Right atrium auricular region (tissue), 2 donors: ENCODE measurements around the gene TTC23. TPM values are rescaled to one million over a fixed set of nuclear protein-coding genes. Genes with fewer than 3 reads are reported as not detected.

Experiments used
- DNase-seq: peaks from one replicate; pipeline ENCODE4 v3.0.0-alpha.2; 2019; ENCODE audit warnings: low spot score
- H3K27ac ChIP-seq, 2 donors: fragments of 200-600 bp; sonication (generic); 1 replicate in 1 of 2; 2 replicates in 1 of 2; pipeline ENCODE4 v1.5.1; 2016 to 2019
- H3K27me3 ChIP-seq, 2 donors: fragments of 200-600 bp; sonication (generic); one replicate each; pipeline versions ENCODE4 v1.5.1 to v1.6.0; 2017 to 2019
- H3K36me3 ChIP-seq: fragments of 200-600 bp; sonication (generic); one replicate; pipeline ENCODE4 v1.5.1; 2016
- H3K4me1 ChIP-seq, 2 donors: fragments of 200-600 bp; sonication (generic); one replicate each; pipeline versions ENCODE4 v1.5.1 to v1.6.0; 2017 to 2019
- H3K4me3 ChIP-seq, 2 donors: fragments of 200-600 bp; sonication (generic); 1 replicate in 1 of 2; 2 replicates in 1 of 2; pipeline ENCODE4 v1.5.1; 2017 to 2019; ENCODE audit warnings: mild to moderate bottlenecking in 1 of 2, moderate library complexity in 1 of 2
- H3K9me3 ChIP-seq, 2 donors: fragments of 200-600 bp; sonication (generic); one replicate each; pipeline ENCODE4 v1.5.1; 2019
- total RNA-seq, 2 donors: library from RNA; depleted of rRNA; stranded (reverse); fragments of >200 nt; gene quantifications; one replicate each; pipeline ENCODE4 v1.1.0, GENCODE V29; 2016
- TF ChIP-seq, protein P1 (sequence below), 2 donors: fragments of 200-600 bp; sonication (generic); IDR thresholded peaks; one replicate each; pipeline ENCODE4 v1.5.1; 2019; ENCODE audit warnings: antibody characterized with exemption in 2 of 2

The TTC23 gene
- total RNA-seq, 2 donors from 2014 or later: 13.6 to 14.6 TPM

DNA sequence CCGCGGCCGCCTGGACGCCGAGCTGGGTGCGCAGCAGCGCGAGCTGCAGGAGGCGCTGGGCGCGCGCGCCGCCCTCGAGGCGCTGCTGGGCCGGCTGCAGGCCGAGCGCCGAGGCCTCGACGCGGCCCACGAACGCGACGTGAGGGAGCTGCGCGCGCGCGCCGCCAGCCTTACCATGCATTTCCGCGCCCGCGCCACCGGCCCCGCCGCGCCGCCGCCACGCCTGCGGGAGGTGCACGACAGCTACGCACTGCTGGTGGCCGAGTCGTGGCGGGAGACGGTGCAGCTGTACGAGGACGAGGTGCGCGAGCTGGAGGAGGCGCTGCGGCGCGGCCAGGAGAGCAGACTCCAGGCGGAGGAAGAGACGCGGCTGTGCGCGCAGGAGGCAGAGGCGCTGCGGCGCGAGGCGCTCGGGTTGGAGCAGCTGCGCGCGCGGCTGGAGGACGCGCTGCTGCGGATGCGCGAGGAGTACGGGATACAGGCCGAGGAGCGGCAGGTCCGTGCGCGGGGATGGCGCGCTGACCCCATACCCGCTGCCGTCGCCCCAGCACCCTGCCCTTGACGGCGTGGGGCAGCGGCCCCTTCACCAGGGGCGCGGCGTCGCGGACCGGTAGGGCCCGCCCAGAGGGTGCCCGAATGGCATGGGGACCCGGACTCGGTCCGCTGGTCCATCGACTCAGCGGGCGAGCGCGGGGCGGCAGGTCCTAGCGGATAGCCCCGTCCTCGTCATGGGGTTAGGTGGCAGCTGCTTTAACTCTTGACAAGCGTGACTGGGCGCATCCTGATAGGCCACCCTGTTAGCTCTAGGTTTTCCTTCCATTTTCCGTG, 143.7 kb downstream of the TTC23 start:
- no peaks in the 10 kb centered on the region for H3K27me3 ChIP-seq
- DNase-seq: peak; percentile 58
- TF ChIP-seq, protein P1, sequence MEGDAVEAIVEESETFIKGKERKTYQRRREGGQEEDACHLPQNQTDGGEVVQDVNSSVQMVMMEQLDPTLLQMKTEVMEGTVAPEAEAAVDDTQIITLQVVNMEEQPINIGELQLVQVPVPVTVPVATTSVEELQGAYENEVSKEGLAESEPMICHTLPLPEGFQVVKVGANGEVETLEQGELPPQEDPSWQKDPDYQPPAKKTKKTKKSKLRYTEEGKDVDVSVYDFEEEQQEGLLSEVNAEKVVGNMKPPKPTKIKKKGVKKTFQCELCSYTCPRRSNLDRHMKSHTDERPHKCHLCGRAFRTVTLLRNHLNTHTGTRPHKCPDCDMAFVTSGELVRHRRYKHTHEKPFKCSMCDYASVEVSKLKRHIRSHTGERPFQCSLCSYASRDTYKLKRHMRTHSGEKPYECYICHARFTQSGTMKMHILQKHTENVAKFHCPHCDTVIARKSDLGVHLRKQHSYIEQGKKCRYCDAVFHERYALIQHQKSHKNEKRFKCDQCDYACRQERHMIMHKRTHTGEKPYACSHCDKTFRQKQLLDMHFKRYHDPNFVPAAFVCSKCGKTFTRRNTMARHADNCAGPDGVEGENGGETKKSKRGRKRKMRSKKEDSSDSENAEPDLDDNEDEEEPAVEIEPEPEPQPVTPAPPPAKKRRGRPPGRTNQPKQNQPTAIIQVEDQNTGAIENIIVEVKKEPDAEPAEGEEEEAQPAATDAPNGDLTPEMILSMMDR (IDR thresholded peaks at IDR 0.05): no peak
- peak overlapping the region; percentile 71 to 85 for H3K4me3 ChIP-seq
- H3K27ac ChIP-seq: peak overlapping the region; percentile 92
- peaks cover 17% of the 10 kb centered on the region for H3K36me3 ChIP-seq
- peaks cover 0 to 45% of the 10 kb centered on the region in 2 donors for H3K4me1 ChIP-seq
- H3K9me3 ChIP-seq: no peaks in the 10 kb centered on the region

DNA sequence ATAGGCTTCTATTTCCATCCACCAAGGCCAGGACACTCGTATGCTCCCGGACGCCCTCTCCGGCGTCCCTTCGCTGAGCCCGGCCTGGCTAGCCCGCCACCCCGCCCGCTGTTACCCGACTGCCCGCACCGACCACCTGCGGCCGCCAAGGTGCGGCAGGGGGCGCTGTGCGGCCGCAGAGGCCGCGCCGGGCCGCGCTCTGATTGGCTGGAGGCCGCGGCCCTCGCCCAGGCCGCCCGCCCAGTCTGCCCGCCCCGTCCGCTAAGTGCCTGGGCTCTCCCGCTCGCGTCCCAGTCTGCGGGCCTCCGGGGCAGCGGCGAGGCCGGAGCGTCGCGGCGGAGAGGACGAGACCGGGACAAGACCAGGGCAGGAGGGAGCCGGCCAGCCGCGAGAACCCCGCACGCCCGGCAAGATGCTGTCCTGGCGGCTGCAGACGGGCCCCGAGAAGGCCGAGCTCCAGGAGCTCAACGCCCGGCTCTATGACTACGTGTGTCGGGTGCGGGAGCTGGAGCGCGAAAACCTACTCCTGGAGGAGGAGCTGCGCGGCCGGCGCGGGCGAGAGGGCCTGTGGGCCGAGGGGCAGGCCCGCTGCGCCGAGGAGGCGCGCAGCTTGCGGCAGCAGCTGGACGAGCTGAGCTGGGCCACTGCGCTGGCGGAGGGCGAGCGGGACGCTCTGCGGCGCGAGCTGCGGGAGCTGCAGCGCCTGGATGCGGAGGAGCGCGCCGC, 144.4 kb downstream of the TTC23 start, which contains the start of gene SYNM:
TSS of gene SYNM (plus strand) at position 293 of the 726 bp plus-strand sequence. CDS start at position 413, 120 bp downstream.
- H3K36me3 ChIP-seq: peaks cover 17% of the 10 kb centered on the region
- H3K27me3 ChIP-seq: no peaks in the 10 kb centered on the region
- peak; percentile 77 for DNase-seq
- H3K4me1 ChIP-seq: peaks cover 0 to 44% of the 10 kb centered on the region in 2 donors
- peak within 1 kb of the TSS; percentile 92 for H3K27ac ChIP-seq
- H3K4me3 ChIP-seq: peak within 1 kb of the TSS; percentile 71 to 85
- H3K9me3 ChIP-seq: no peaks in the 10 kb centered on the region
- TF ChIP-seq, protein P1 (IDR thresholded peaks at IDR 0.05): peak; percentile 92 to 94

DNA sequence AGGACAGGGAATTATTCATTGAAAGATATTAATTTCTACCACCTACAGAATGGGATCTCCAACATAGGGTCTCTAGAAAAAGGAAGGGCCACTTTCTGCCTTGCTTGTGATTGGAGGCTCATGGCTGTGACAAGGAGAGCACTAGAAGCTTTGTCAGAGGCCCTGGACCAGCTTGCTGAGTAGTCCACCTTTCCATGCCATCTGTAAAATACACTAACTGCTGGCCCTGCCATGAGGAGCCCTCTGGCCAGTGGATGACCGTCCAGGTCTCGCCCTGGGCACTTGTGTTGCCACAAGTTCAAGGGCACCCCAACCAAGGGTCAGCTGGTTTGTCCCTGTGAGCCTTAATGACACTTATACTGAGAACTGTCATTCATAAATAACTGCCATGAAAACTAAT, 146.1 kb downstream of the TTC23 start:
- H3K9me3 ChIP-seq: no peaks in the 10 kb centered on the region
- H3K4me1 ChIP-seq: peaks cover 0 to 27% of the 10 kb centered on the region in 2 donors
- H3K27ac ChIP-seq: no peak overlapping the region
- DNase-seq: peak; percentile 54
- H3K36me3 ChIP-seq: peaks cover 3% of the 10 kb centered on the region
- TF ChIP-seq, protein P1 (IDR thresholded peaks at IDR 0.05): no peak
- H3K27me3 ChIP-seq: no peaks in the 10 kb centered on the region
- no peak overlapping the region for H3K4me3 ChIP-seq

DNA sequence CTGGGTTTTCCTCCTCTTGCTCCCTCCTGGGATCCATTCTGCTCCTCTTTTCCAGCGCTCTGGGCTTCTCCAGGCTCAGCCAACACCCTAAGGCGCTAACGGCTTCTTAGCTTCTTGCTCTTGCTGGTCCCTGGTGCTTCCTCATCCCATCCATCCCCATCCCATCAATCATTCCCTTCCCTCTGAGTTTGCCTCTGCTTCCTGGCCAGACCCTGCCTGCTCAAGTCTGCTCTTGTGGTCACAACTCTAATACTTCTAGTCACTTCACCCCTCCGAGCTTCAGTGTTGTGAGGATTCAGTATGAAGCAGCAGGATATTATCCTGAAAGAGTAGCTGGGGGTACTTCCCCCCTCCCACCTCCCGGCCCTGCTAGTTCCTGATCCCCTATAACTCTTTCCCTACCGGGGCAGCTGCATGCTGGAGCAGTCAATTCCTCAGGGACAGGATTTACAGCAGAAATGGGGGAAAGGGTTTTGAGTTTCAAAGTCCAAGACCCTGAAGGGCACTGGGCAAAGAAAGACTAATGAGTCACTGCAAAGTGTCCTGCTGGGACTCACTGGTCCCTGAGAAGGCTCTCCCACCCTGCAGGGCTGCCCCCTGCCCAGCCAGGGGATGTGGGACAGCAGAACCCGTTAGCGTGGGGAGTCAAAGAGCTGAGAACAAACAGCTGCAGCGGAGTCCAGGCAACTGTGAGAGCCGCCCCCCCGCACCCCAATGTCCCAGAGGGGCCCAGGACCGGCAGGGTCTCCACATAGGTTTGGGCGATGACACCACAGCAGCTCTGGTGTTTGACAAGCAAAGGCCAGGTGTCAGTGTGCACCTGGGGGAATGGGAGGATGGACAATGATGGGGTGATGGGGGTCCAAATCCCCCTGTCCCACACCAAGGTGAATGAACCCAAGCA, 146.8 kb downstream of the TTC23 start:
- no peaks in the 10 kb centered on the region for H3K9me3 ChIP-seq
- TF ChIP-seq, protein P1 (IDR thresholded peaks at IDR 0.05): no peak
- H3K27me3 ChIP-seq: no peaks in the 10 kb centered on the region
- peak; percentile 54 for DNase-seq
- H3K4me3 ChIP-seq: no peak overlapping the region
- H3K36me3 ChIP-seq: no peaks in the 10 kb centered on the region
- peaks cover 0 to 20% of the 10 kb centered on the region in 2 donors for H3K4me1 ChIP-seq
- H3K27ac ChIP-seq: no peak overlapping the region

DNA sequence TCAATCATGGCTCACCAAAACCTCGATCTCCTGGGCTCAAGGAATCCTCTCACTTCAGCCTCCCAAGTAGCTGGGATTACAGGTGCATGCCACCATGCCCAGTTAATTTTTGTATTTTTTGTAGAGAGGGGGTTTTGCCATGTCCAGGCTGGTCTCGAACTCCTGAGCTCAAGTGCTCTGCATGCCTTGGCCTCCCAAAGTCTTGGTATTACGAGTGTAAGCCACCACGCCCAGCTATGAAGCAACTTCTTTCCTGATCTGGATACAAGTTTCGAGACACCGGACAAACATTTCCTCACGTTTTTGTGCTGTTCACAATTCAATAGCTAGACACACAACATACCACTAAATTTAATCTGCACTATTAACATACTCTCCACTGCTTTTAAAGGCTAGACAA, 147.9 kb downstream of the TTC23 start:
- DNase-seq: peak; percentile 50
- Histone ChIP-seq H3K27ac (no peak overlapping the region), H3K27me3 (no peaks in the 10 kb centered on the region), H3K4me1 (peaks cover 0 to 9% of the 10 kb centered on the region in 2 donors), H3K4me3 (no peak overlapping the region), H3K36me3 (no peaks in the 10 kb centered on the region), H3K9me3 (no peaks in the 10 kb centered on the region)
- TF ChIP-seq, protein P1 (IDR thresholded peaks at IDR 0.05): no peak
